ENCODE results near the gene THAP6. TPM values are rescaled to one million over a fixed set of nuclear protein-coding genes. Genes with fewer than 3 reads are reported as not detected.

The THAP6 gene
- total RNA-seq, 3 donors from 2014 or later (not counting 1 experiment from before 2014, with no cell fraction given), result 20.2 to 24.1 (median 21.8) TPM

DNA sequence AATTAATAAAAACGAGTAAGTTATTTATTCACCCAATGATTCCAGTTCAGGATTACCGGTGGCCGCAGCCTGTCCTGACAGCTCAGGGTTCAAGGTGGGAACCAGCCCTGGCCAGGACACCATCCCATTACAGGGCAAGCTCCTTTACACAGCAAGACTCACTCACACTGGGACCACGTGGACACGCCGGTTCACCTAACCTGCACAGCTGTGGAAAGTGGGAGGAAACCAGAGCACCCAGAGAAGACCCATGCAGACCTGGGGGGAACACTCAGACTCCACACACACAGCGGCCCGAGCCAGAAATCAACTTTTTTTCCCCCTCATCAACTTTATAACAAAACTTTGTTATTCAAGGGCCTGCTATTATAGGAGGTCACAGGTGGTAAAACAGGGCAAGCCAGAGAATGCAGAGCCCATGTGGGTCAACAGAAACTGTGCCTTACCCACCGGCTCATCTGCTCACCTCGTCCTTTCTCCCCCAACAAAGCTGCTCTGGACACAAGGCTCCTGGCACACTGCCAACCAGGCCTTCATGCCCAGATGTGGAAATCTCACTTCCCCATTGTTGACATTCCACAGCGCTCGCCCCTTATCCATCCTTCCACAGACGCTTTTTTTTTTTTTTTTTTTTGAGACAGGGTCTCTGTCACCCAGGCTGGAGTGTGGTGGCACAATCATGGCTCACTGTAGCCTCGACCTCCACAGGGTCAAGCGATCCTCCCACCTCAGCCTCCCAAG, 33.5 kb downstream of the THAP6 start:
- DNase-seq, result no peak
- ATAC-seq, result no peak
- Mint-ChIP-seq H3K9me3 (no peaks in the 10 kb centered on the region), H3K36me3 (no peaks in the 10 kb centered on the region), H3K4me1 (no peaks in the 10 kb centered on the region), H3K27ac (no peak overlapping the region), H3K4me3 (no peak overlapping the region), H3K27me3 (ENCODE audit: low read depth in 2 of 2) (no peaks in the 10 kb centered on the region)
- no peak overlapping the region for H3K4me3 ChIP-seq (ENCODE audit: low read length)
- H3K27ac ChIP-seq (ENCODE audit: low read length), result no peak overlapping the region
- no peaks in the 10 kb centered on the region for H3K4me1 ChIP-seq (ENCODE audit: control insufficient read depth, insufficient read depth, low read length)
- no peaks in the 10 kb centered on the region for H3K9me3 ChIP-seq (ENCODE audit: control insufficient read depth, insufficient read depth, low read length)
- intact Hi-C loops (cut with micrococcal nuclease), result no loop called here
- H3K36me3 ChIP-seq (ENCODE audit: control insufficient read depth, insufficient read depth, low read length), result peaks cover 6% of the 10 kb centered on the region
- 91% methylated on average over 13 of the region's 15 CpGs for WGBS (ENCODE audit: insufficient coverage)
- TF ChIP-seq, protein P1, sequence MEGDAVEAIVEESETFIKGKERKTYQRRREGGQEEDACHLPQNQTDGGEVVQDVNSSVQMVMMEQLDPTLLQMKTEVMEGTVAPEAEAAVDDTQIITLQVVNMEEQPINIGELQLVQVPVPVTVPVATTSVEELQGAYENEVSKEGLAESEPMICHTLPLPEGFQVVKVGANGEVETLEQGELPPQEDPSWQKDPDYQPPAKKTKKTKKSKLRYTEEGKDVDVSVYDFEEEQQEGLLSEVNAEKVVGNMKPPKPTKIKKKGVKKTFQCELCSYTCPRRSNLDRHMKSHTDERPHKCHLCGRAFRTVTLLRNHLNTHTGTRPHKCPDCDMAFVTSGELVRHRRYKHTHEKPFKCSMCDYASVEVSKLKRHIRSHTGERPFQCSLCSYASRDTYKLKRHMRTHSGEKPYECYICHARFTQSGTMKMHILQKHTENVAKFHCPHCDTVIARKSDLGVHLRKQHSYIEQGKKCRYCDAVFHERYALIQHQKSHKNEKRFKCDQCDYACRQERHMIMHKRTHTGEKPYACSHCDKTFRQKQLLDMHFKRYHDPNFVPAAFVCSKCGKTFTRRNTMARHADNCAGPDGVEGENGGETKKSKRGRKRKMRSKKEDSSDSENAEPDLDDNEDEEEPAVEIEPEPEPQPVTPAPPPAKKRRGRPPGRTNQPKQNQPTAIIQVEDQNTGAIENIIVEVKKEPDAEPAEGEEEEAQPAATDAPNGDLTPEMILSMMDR (IDR thresholded peaks at IDR 0.05), result no peak
- no peaks in the 10 kb centered on the region for H3K27me3 ChIP-seq (ENCODE audit: control insufficient read depth, insufficient read depth, low read length)

- Histone ChIP-seq H3K4me3 (ENCODE audit: low read length) (no peak overlapping the region), H3K27ac (ENCODE audit: low read length) (no peak overlapping the region), H3K4me1 (ENCODE audit: control insufficient read depth, insufficient read depth, low read length) (no peaks in the 10 kb centered on the region), H3K36me3 (ENCODE audit: control insufficient read depth, insufficient read depth, low read length) (peaks cover 6% of the 10 kb centered on the region), H3K27me3 (ENCODE audit: control insufficient read depth, insufficient read depth, low read length) (no peaks in the 10 kb centered on the region), H3K9me3 (ENCODE audit: control insufficient read depth, insufficient read depth, low read length) (no peaks in the 10 kb centered on the region)
- 89% methylated on average over 2 of the region's 2 CpGs for WGBS (ENCODE audit: insufficient coverage)
- DNase-seq (no peak), ATAC-seq (no peak)
- intact Hi-C loops (cut with micrococcal nuclease), result no loop called here
- TF ChIP-seq, protein P1 (IDR thresholded peaks at IDR 0.05), result no peak
- no peaks in the 10 kb centered on the region for H3K9me3 Mint-ChIP-seq
- H3K27ac Mint-ChIP-seq, result no peak overlapping the region
- H3K36me3 Mint-ChIP-seq, result no peaks in the 10 kb centered on the region
- no peak overlapping the region for H3K4me3 Mint-ChIP-seq
- no peaks in the 10 kb centered on the region for H3K4me1 Mint-ChIP-seq
- H3K27me3 Mint-ChIP-seq (ENCODE audit: low read depth in 2 of 2), result no peaks in the 10 kb centered on the region
These were observed 34.7 kb downstream of the THAP6 start for GRCh38 chr4:75549019-75549418.

DNA sequence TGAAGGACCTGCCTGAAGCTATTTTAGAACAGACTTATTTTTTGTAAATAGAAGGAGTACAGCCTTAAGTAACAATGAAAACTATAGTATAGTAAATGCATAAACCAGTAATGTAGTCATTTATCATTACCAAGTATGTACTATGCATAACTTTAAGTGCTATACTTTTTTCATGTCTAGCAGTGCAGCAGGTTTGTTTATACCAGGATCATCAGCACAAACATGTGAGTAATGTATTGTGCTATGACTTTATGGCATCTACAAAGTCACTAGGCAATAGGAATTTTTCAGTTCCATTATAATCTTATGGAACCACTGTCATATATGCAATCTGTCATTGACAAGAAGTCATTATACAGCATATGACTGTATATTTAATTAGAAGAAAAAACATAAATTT, 38.2 kb downstream of the THAP6 start:
- TF ChIP-seq, protein P1 (IDR thresholded peaks at IDR 0.05), result no peak
- no peaks in the 10 kb centered on the region for H3K27me3 ChIP-seq (ENCODE audit: control insufficient read depth, insufficient read depth, low read length)
- no peaks in the 10 kb centered on the region for H3K36me3 Mint-ChIP-seq
- no peaks in the 10 kb centered on the region for H3K4me1 Mint-ChIP-seq
- no peaks in the 10 kb centered on the region for H3K4me1 ChIP-seq (ENCODE audit: control insufficient read depth, insufficient read depth, low read length)
- H3K9me3 Mint-ChIP-seq, result no peaks in the 10 kb centered on the region
- ATAC-seq (no peak), DNase-seq (no peak)
- H3K27ac Mint-ChIP-seq, result no peak overlapping the region
- peaks cover 1 to 6% of the 10 kb centered on the region in 2 donors for H3K27me3 Mint-ChIP-seq (ENCODE audit: low read depth in 2 of 2)
- H3K4me3 Mint-ChIP-seq, result no peak overlapping the region
- H3K9me3 ChIP-seq (ENCODE audit: control insufficient read depth, insufficient read depth, low read length), result no peaks in the 10 kb centered on the region
- no peaks in the 10 kb centered on the region for H3K36me3 ChIP-seq (ENCODE audit: control insufficient read depth, insufficient read depth, low read length)
- H3K27ac ChIP-seq (ENCODE audit: low read length), result no peak overlapping the region
- H3K4me3 ChIP-seq (ENCODE audit: low read length), result no peak overlapping the region
- intact Hi-C loops (cut with micrococcal nuclease), result no loop called here
